GM18867 (cell line): ENCODE results near the gene AKT3.
A peak's percentile ranks its signal among the peaks of the same experiment; 100 is the strongest.
"Not testable (repeated sequence)": the region's sequence is repeated elsewhere in the genome, so short reads cannot be mapped to it uniquely, and the experiment has no call there.

Experiments
- ATAC-seq: cut with Tn5 transposase; IDR thresholded peaks from one replicate; pipeline ENCODE4 v1.9.1; 2021; ENCODE audit warnings: mild to moderate bottlenecking, moderate library complexity; ENCODE audit not compliant: unreplicated experiment

The AKT3 gene

GRCh38 chr1:243790404-243790803 is 59.6 kb downstream of the AKT3 start:
- ATAC-seq = no peak

GRCh38 chr1:243786531-243786930 is 63.5 kb downstream of the AKT3 start:
- ATAC-seq = no peak

- ATAC-seq = no peak
Measured at GRCh38 chr1:243784506-243784905, 65.5 kb downstream of the AKT3 start.

DNA sequence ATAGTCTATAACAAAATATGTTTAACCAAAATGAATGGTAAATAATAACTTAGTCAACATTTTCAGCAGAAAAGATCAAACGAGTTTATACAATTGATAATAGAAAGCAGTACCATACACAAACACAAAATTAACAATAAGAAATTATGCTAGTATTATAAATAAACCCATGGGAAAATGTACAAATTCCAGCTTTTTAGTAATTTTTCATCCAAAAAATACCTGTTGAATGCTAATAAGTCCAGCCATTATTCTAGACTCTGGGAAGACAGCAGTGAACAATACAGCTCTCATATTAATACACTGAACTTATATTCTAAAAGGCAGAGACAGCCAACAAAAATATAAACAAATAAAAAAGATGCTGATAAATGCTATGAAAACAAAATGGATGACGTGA is 66.3 kb downstream of the AKT3 start:
- ATAC-seq = no peak

DNA sequence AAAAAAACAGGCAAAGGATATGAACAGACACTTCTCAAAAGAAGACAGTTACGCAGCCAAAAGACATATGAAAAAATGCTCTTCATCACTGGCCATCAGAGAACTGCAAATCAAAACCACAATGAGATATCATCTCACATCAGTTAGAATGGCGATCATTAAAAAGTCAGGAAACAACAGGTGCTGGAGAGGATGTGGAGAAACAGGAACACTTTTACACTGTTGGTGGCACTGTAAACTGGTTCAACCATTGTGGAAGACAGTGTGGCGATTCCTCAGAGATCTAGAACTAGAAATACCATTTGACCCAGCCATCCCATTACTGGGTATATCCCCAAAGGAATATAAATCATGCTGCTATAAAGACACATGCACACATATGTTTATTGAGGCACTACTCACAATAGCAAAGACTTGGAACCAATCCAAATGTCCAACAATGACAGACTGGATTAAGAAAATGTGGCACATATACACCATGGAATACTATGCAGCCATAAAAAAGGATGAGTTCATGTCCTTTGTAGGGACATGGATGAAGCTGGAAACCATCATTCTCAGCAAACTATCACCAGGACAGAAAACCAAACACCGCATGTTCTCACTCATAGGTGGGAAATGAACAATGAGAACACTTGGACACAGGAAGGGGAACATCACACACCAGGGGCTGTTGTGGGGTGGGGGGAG is 77.5 kb downstream of the AKT3 start:
- not testable (repeated sequence) for ATAC-seq

- no peak for ATAC-seq
Measured at GRCh38 chr1:243770860-243771259, 79.2 kb downstream of the AKT3 start.

DNA sequence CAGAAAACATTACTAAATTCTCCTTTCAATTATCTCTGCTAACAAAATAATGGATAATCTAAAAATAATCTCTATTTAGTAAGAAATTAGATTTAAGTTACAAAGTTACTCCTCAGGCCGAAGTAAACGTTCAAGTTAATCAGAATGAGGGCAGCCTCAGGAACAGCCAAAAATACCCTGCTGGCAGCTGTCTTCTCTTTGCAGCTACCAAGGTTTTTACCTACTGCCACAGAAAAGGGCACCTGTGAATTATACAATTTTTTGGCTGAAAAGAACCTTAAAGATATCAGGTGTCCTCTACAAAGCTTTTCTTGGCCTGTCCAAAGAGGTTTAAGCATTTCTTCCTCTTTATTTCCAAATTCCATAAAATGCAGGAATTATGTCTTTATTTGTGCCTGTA is 84.4 kb downstream of the AKT3 start:
- ATAC-seq = no peak

- no peak for ATAC-seq
Measured at GRCh38 chr1:243763806-243764205, 86.2 kb downstream of the AKT3 start.

GRCh38 chr1:243758647-243759046 is 91.4 kb downstream of the AKT3 start:
- ATAC-seq = no peak

- ATAC-seq = no peak
Measured at GRCh38 chr1:243756529-243756928, 93.5 kb downstream of the AKT3 start.

GRCh38 chr1:243754348-243754747 is 95.7 kb downstream of the AKT3 start:
- ATAC-seq = no peak

GRCh38 chr1:243751506-243751905 is 98.5 kb downstream of the AKT3 start:
- no peak for ATAC-seq

GRCh38 chr1:243748706-243749283 is 101.2 kb downstream of the AKT3 start:
- peak; percentile 99 for ATAC-seq

DNA sequence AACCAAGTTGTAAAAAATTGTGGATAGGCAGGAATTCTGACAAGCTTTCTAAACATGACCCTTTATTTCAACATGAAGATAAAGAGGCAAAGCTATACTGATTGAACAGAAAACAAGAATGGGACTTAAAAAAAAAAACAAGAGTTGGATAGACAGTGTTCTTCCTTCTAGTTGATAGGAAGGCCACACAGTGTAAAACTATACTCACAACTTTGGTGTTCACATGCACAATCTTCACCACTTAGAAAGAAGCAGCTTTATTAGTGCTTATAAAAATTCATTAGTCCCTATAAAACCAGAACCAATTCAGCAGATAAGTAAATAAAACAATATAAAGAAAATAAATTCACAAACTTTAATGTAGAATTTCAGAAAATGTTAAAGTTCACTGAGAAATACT is 101.8 kb downstream of the AKT3 start:
- ATAC-seq = no peak

DNA sequence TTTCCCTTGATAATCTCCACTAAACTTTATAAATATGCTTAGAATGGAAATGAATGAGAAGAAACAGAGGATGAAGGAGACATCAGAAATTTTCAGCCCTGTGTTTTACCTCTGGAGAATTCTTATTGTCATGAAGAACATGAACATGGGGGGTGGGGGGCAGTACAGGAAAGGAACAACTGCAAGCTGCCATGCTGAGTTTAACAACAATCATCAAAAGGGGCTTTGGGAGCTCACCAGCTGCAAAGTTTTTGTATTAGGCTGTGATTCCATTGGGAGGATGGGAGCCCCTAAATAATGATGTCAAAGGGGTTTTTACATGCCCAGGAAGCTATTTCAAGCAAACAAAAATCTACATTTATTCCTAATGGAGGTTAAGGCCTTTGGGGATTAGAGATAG is 103.3 kb downstream of the AKT3 start:
- no peak for ATAC-seq

GRCh38 chr1:243745356-243745755 is 104.7 kb downstream of the AKT3 start:
- no peak for ATAC-seq

- no peak for ATAC-seq
Measured at GRCh38 chr1:243742819-243743218, 107.2 kb downstream of the AKT3 start.

DNA sequence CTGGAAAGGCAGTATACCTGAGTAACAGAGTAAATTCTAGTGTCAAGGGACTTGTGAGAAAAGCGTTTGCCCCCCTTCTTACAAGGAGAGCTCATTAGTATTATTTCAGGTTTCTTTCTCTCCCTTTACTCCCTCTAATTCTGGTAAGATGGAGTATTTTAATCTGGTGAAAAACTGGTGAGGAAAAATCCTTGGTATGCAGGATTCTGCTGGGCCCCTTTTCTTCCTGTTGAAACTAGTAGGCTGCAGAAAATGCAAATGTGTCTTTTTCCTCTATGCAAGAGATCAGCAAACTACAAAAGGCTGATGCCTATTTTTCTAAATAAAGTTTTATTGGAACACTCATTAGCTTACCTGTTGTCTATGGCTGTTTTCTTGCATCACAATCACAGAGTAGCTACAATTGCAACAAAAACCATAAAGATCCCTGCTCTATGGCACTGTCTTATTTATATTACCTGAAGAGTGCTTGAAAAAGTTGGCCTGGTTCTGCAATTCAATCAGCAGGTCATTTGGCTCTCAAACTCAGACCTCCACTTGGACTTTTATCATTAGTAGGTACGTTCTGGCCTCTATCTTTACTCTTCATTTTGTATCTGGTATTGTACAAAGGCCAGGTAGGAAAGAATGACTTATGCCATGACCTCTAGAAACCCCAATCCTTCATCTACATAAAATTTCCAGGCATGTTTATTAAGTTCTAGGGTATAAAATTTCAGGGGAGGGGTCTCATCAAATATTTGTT is 109.6 kb downstream of the AKT3 start:
- no peak for ATAC-seq

DNA sequence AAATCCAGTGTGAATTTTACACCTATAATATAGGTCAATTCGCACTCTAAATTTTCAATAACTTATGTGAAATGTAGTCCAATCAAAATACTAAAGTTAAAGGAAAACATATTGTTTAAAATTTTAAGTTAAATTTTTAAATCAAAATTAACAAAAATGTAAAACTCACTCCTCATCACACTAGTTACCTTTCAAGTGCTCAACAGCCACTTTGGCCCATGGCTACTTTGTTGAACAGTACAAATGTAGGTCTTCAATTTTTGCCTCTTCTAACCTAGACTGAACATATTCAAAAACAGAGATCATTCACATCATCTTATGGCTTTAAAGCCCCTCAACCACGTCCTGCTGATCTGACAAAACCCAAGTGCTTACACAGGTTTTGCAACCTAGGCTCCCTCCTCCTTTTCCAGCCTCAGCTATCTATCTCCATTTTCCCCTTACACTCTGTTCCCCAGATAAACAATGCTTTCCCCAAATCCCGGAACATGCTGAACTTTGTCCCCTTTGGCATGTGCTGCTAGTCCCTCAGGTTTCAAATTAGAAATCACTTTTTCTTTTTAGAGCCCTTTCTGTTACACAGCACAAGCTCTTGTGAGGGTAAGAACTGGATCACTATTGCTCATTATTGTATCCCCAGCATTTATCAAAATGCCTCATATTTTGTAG is 110.6 kb downstream of the AKT3 start:
- ATAC-seq = no peak

DNA sequence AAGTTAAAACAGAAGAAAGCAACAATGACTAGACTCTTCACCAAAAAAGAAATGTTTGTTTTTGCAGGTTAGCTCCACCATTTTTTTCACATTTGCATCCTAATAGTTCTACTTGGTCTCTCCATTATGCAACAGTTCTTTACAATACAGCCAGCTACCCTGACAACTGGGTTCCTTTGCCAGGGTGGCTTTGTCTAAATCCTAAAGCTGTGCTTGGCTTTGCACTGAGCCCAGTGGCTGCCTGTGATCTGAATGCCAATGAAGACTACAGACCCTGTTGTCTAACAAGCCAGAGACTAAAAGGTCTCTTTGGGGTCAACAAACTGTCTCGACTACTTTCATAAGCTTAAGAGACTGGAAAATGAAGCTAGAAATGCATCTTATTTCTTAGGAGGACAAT is 112.0 kb downstream of the AKT3 start:
- ATAC-seq = no peak

DNA sequence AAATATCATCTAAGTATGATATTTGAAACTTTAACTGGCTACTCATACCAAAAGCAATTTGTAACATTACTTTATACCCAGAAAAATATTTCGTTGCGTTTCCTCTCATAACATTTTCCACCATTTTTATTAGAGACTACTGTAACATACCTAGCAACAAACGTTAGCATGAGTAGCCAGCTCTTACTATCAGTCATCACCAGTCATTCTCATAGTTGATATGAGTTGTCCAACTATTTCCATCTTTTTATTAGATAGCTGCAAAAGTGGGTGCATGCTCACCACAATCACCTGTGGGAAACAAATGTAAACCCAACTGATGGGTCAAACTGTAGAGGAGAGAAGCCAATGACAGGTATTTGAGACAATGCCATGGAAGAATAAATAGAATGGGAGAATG is 114.6 kb downstream of the AKT3 start:
- ATAC-seq = peak; percentile 52

GRCh38 chr1:243734308-243734695 is 115.7 kb downstream of the AKT3 start:
- no peak for ATAC-seq
